ENCODE results near the gene CALML5. TPM values are rescaled to one million over a fixed set of nuclear protein-coding genes. Genes with fewer than 3 reads are reported as not detected.

CALML5 gene
- total and polyA plus RNA-seq, 9 of the 15 experiments (the other 6 are each of a cell fraction or from before 2014, with no cell fraction given), result not detected

- TF ChIP-seq, protein P1, sequence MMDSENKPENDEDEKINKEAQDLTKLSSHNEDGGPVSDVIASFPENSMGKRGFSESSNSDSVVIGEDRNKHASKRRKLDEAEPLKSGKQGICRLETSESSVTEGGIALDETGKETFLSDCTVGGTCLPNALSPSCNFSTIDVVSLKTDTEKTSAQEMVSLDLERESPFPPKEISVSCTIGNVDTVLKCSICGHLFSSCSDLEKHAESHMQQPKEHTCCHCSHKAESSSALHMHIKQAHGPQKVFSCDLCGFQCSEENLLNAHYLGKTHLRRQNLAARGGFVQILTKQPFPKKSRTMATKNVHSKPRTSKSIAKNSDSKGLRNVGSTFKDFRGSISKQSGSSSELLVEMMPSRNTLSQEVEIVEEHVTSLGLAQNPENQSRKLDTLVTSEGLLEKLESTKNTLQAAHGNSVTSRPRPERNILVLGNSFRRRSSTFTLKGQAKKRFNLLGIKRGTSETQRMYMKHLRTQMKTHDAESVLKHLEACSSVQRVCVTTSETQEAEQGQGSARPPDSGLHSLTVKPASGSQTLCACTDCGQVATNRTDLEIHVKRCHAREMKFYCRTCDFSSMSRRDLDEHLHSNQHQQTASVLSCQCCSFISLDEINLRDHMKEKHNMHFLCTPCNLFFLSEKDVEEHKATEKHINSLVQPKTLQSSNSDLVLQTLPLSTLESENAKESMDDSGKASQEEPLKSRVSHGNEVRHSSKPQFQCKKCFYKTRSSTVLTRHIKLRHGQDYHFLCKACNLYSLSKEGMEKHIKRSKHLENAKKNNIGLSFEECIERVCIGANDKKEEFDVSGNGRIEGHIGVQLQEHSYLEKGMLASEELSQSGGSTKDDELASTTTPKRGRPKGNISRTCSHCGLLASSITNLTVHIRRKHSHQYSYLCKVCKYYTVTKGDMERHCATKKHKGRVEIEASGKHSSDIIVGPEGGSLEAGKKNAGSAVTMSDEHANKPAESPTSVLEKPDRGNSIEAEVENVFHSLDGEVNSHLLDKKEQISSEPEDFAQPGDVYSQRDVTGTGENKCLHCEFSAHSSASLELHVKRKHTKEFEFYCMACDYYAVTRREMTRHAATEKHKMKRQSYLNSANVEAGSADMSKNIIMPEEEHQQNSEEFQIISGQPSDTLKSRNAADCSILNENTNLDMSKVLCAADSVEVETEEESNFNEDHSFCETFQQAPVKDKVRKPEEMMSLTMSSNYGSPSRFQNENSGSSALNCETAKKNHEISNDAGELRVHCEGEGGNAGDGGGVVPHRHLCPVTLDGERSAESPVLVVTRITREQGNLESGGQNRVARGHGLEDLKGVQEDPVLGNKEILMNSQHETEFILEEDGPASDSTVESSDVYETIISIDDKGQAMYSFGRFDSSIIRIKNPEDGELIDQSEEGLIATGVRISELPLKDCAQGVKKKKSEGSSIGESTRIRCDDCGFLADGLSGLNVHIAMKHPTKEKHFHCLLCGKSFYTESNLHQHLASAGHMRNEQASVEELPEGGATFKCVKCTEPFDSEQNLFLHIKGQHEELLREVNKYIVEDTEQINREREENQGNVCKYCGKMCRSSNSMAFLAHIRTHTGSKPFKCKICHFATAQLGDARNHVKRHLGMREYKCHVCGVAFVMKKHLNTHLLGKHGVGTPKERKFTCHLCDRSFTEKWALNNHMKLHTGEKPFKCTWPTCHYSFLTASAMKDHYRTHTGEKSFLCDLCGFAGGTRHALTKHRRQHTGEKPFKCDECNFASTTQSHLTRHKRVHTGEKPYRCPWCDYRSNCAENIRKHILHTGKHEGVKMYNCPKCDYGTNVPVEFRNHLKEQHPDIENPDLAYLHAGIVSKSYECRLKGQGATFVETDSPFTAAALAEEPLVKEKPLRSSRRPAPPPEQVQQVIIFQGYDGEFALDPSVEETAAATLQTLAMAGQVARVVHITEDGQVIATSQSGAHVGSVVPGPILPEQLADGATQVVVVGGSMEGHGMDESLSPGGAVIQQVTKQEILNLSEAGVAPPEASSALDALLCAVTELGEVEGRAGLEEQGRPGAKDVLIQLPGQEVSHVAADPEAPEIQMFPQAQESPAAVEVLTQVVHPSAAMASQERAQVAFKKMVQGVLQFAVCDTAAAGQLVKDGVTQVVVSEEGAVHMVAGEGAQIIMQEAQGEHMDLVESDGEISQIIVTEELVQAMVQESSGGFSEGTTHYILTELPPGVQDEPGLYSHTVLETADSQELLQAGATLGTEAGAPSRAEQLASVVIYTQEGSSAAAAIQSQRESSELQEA (IDR thresholded peaks at IDR 0.05; ENCODE audit: low read depth), result no peak
- TF ChIP-seq SMARCC2 (IDR thresholded peaks at IDR 0.05; ENCODE audit: low read depth) (no peak), ZNF318 (IDR thresholded peaks at IDR 0.05; ENCODE audit: borderline replicate concordance in 1 of 2, low read depth in 1 of 2) (no peak), GATAD2B (IDR thresholded peaks at IDR 0.05; ENCODE audit: borderline replicate concordance) (no peak), ZNF76 (CRISPR knock-in tag; IDR thresholded peaks at IDR 0.05; ENCODE audit: borderline replicate concordance) (no peak), EP300 (IDR thresholded peaks at IDR 0.05; ENCODE audit: low read length) (no peak), E4F1 (CRISPR knock-in tag; IDR thresholded peaks at IDR 0.05; ENCODE audit: borderline replicate concordance) (no peak), SOX6 (IDR thresholded peaks at IDR 0.05) (no peak), KDM1A (IDR thresholded peaks at IDR 0.05) (no peak)
Measured at GRCh38 chr10:5519054-5519453, 19.7 kb upstream of the CALML5 start (continued).
